AG10803 (cell line): Measurements from ENCODE around the gene FRAS1.

Experiments
- DNase-seq: peaks from one replicate; pipeline ENCODE4 v3.0.0; 2010; ENCODE audit warnings: low read depth
- H3K4me3 ChIP-seq: 2 replicates; pipeline ENCODE4 v1.5.1; 2011; ENCODE audit warnings: mild to moderate bottlenecking, low read length, control low read depth
- TF ChIP-seq, protein P1 (sequence below): conservative IDR thresholded peaks from 2 replicates; pipeline ENCODE4 v1.5.1; 2011; ENCODE audit warnings: mild to moderate bottlenecking, low read length, control low read depth, inconsistent platforms

FRAS1 gene

DNA sequence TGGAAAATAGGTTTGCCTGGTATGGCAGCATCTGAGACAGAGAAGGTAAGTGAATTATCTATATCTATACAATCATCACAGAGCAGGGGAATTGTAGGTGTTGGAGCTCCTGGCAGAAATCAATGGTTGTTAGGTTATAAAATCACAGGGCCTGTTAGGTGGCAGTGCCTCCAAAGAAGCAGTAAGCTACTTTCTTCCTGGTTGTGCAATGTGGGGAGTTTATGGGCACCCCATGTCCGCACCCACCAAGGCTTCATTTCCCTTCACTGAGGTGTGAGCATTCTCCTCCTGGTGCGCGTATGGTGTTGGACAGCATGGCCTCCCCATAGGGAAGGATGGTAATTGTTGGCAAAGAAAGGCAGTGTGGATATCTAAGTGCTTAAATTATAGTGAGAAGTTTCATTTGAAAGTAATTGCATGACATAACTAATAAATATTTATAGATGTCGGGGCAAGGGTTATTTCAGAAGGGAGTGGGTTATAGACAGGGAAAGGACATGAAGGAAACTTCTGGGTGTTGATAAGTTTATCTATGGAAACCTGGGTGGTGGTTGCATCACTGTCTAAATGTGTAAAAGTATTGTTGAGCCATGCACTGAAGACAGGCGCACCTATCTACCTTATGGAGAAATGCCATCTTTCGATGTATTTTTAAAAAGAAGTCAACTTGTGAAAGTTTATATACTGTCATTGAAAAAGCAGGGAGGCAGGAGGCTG, 153.7 kb downstream of the FRAS1 start:
- no peak overlapping the region for H3K4me3 ChIP-seq
- DNase-seq, result no peak
- TF ChIP-seq, protein P1, sequence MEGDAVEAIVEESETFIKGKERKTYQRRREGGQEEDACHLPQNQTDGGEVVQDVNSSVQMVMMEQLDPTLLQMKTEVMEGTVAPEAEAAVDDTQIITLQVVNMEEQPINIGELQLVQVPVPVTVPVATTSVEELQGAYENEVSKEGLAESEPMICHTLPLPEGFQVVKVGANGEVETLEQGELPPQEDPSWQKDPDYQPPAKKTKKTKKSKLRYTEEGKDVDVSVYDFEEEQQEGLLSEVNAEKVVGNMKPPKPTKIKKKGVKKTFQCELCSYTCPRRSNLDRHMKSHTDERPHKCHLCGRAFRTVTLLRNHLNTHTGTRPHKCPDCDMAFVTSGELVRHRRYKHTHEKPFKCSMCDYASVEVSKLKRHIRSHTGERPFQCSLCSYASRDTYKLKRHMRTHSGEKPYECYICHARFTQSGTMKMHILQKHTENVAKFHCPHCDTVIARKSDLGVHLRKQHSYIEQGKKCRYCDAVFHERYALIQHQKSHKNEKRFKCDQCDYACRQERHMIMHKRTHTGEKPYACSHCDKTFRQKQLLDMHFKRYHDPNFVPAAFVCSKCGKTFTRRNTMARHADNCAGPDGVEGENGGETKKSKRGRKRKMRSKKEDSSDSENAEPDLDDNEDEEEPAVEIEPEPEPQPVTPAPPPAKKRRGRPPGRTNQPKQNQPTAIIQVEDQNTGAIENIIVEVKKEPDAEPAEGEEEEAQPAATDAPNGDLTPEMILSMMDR, result no peak

- DNase-seq, result no peak
- TF ChIP-seq, protein P1, result no peak
- H3K4me3 ChIP-seq, result no peak overlapping the region
These were observed 156.1 kb downstream of the FRAS1 start for GRCh38 chr4:78213218-78213617.

DNA sequence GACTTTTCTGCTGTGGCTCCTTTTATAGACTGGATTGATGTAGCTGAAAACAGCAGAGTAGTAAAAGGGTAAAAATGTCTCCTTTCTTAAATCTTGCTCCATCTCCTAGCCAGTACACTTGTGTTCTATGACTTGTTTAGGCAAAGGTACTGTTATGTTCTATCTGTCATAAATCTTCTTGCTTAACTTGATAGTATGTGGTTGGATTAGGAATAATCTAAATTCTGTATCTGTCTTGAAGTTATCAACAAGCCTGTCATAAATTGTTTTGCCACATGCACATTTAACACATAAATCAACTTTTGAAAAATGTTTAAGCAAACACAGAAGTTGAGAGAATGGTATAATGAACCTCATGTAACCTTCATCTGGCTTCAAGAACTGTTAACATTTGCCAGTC, 157.0 kb downstream of the FRAS1 start:
- no peak overlapping the region for H3K4me3 ChIP-seq
- TF ChIP-seq, protein P1, result no peak
- DNase-seq, result no peak

GRCh38 chr4:78217557-78217956, 160.4 kb downstream of the FRAS1 start:
- TF ChIP-seq, protein P1, result no peak
- no peak overlapping the region for H3K4me3 ChIP-seq
- DNase-seq, result no peak

- DNase-seq, result no peak
- TF ChIP-seq, protein P1, result no peak
- H3K4me3 ChIP-seq, result no peak overlapping the region
These were observed 161.1 kb downstream of the FRAS1 start for GRCh38 chr4:78218260-78218659.

- TF ChIP-seq, protein P1, result no peak
- DNase-seq, result no peak
- no peak overlapping the region for H3K4me3 ChIP-seq
These were observed 162.7 kb downstream of the FRAS1 start for GRCh38 chr4:78219825-78220224.

GRCh38 chr4:78220283-78220682, 163.2 kb downstream of the FRAS1 start:
- DNase-seq, result no peak
- TF ChIP-seq, protein P1, result no peak
- no peak overlapping the region for H3K4me3 ChIP-seq
